KMS-11 (cell line): ENCODE results near the gene SMIM20.

Experiments used
- H2AFZ ChIP-seq: fragments of 200-600 bp; sonication (generic); 2 replicates; pipeline ENCODE4 v1.6.1; 2016; ENCODE audit warnings: antibody characterized with exemption, mixed run types, low read depth
- H3K27ac ChIP-seq: fragments of 200-600 bp; sonication (generic); 2 replicates; pipeline ENCODE4 v1.6.1; 2016; ENCODE audit warnings: mild to moderate bottlenecking, mixed run types
- H3K27me3 ChIP-seq: fragments of 200-600 bp; sonication (generic); 2 replicates; pipeline ENCODE4 v1.6.1; 2017; ENCODE audit warnings: mild to moderate bottlenecking, low read depth, mixed run types, moderate library complexity; ENCODE audit not compliant: insufficient read depth
- H3K36me3 ChIP-seq: fragments of 200-600 bp; sonication (generic); 2 replicates; pipeline ENCODE4 v1.6.1; 2017; ENCODE audit warnings: mild to moderate bottlenecking, mixed run types; ENCODE audit not compliant: insufficient read depth
- H3K4me1 ChIP-seq: fragments of 200-600 bp; sonication (generic); 2 replicates; pipeline ENCODE4 v1.6.1; 2016; ENCODE audit warnings: mild to moderate bottlenecking, low read depth, mixed run types; ENCODE audit not compliant: poor library complexity, severe bottlenecking
- H3K4me2 ChIP-seq: fragments of 200-600 bp; sonication (generic); 2 replicates; pipeline ENCODE4 v1.7.0; 2016; ENCODE audit warnings: mild to moderate bottlenecking, mixed run types
- H3K4me3 ChIP-seq: fragments of 200-600 bp; sonication (generic); IDR thresholded peaks from 2 replicates; pipeline ENCODE4 v1.6.1; 2017; ENCODE audit warnings: low read depth, low read length, mixed read lengths; ENCODE audit not compliant: insufficient read depth
- H3K79me2 ChIP-seq: fragments of 200-600 bp; sonication (generic); 2 replicates; pipeline ENCODE4 v1.6.1; 2016; ENCODE audit warnings: low read depth, mixed run types; ENCODE audit not compliant: insufficient read depth
- H3K9ac ChIP-seq: fragments of 200-600 bp; sonication (generic); 2 replicates; pipeline ENCODE4 v1.6.1; 2016; ENCODE audit warnings: mild to moderate bottlenecking, mixed run types
- H4K20me1 ChIP-seq: fragments of 200-600 bp; sonication (generic); 2 replicates; pipeline ENCODE4 v1.6.1; 2016; ENCODE audit warnings: mild to moderate bottlenecking, mixed run types; ENCODE audit not compliant: insufficient read depth
- TF ChIP-seq, protein P1 (sequence below): fragments of 200-600 bp; sonication (generic); conservative IDR thresholded peaks from 2 replicates; pipeline ENCODE4 v1.6.1; 2017; ENCODE audit warnings: low read depth, mild to moderate bottlenecking, antibody characterized with exemption, low read length, moderate library complexity, mixed read lengths

SMIM20 gene

DNA sequence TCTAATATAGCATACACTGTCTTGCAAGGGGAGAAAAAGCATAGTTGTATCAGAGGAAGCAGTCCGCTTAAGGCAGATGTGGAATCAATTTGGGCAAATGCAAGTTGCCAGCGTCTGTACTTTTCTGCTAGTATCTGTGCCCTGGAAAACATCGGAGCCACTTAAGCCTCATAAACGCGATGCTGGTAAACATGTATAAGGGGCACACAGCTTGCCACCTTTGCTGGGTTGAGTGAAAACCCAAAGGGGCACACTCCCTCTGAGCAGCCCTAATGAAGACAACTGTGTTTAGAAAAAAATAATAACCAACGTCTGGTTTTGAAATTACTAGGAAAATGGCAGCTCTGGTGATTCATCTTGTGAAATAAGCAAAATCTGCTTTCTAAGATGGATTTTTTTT, 24.3 kb downstream of the SMIM20 start:
- H3K27me3 ChIP-seq, result no peaks in the 10 kb centered on the region
- H3K4me2 ChIP-seq, result no peak overlapping the region
- no peaks in the 10 kb centered on the region for H3K36me3 ChIP-seq
- H3K27ac ChIP-seq, result no peak overlapping the region
- TF ChIP-seq, protein P1, sequence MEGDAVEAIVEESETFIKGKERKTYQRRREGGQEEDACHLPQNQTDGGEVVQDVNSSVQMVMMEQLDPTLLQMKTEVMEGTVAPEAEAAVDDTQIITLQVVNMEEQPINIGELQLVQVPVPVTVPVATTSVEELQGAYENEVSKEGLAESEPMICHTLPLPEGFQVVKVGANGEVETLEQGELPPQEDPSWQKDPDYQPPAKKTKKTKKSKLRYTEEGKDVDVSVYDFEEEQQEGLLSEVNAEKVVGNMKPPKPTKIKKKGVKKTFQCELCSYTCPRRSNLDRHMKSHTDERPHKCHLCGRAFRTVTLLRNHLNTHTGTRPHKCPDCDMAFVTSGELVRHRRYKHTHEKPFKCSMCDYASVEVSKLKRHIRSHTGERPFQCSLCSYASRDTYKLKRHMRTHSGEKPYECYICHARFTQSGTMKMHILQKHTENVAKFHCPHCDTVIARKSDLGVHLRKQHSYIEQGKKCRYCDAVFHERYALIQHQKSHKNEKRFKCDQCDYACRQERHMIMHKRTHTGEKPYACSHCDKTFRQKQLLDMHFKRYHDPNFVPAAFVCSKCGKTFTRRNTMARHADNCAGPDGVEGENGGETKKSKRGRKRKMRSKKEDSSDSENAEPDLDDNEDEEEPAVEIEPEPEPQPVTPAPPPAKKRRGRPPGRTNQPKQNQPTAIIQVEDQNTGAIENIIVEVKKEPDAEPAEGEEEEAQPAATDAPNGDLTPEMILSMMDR, result no peak
- H4K20me1 ChIP-seq, result no peaks in the 10 kb centered on the region
- no peak overlapping the region for H3K9ac ChIP-seq
- H3K4me3 ChIP-seq, result no peak overlapping the region
- no peaks in the 10 kb centered on the region for H3K79me2 ChIP-seq
- no peak overlapping the region for H2AFZ ChIP-seq
- peaks cover 7% of the 10 kb centered on the region for H3K4me1 ChIP-seq

DNA sequence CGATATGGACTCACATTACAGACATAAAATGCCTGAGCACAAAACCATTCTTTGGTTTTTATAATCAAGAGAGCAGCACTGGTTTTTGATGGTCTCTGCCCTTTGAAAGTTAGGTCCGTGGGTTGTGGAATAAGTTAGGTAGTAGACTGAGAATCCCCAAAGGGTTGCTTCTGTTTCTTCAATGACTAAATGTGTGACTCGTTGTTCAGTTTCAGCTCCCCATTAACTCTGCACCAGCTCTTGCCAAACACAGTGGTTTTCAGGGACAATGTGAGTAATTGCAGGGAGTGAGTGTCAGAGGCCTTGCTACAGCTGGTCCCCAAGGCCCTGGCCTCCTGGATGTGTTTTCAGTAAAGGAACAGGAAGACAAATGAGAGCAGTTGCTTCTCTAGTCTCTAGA, 24.8 kb downstream of the SMIM20 start:
- Histone ChIP-seq H2AFZ (no peak overlapping the region), H4K20me1 (no peaks in the 10 kb centered on the region), H3K9ac (no peak overlapping the region), H3K36me3 (no peaks in the 10 kb centered on the region), H3K27ac (no peak overlapping the region), H3K4me3 (no peak overlapping the region), H3K4me2 (no peak overlapping the region), H3K4me1 (peaks cover 7% of the 10 kb centered on the region), H3K27me3 (no peaks in the 10 kb centered on the region), H3K79me2 (no peaks in the 10 kb centered on the region)
- TF ChIP-seq, protein P1, result no peak

DNA sequence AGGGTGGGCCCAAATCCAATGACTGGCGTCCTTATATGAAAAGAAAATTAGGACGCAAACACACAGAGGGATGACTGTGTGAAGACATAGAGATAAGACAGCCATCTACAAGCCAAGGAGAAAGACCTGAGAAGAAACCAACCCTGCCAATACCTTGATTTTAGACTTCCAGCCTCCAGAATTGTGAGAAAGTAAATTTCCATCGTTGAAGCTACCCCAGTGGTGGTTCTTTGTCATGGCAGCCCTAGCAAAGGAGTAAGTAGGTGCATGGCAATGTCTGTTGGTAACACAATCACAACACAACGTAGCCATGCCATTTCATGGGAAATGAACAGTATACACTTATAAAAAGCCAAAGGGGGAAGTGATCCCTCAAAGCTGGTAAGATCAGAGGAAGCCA, 25.3 kb downstream of the SMIM20 start:
- H3K4me1 ChIP-seq, result peaks cover 7% of the 10 kb centered on the region
- no peak overlapping the region for H3K9ac ChIP-seq
- no peak overlapping the region for H2AFZ ChIP-seq
- no peaks in the 10 kb centered on the region for H3K27me3 ChIP-seq
- no peaks in the 10 kb centered on the region for H4K20me1 ChIP-seq
- H3K4me2 ChIP-seq, result no peak overlapping the region
- no peaks in the 10 kb centered on the region for H3K79me2 ChIP-seq
- TF ChIP-seq, protein P1, result no peak
- no peak overlapping the region for H3K27ac ChIP-seq
- H3K36me3 ChIP-seq, result no peaks in the 10 kb centered on the region
- H3K4me3 ChIP-seq, result no peak overlapping the region

DNA sequence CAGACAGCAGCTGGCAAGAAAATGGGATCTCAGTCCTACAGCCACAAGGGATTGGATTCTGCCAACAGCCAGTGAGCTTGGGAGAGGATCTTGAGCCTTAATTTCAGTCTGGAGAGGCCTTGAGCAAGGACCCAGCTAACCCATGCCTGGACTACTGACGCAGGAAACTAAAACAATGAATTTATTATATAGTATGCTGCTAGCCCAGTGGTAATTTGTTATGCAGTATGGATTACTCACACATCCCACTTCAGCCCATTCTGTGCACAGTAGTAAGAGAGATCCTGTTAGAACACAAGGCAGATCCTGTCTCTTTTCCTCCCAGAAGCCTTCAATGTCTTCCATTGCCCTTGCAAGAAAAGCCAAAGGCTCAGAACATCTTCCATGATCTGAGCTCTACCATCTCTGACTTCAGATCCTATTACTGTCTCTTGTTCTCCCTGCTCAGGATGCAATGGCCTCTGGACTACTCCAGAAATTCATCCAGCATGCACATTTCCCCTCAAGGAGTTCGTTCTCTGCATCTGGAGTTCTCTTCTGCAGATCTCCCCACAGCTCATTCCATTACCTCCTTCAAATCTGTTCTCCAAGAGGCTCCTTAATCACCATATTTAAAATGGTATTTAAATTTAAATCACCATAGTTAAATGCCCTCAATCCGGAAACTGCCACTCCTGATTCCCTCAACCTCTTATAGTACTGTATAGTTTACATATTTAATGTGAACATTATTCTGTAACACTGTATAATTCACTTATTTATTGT, 27.6 kb downstream of the SMIM20 start:
- no peak overlapping the region for H2AFZ ChIP-seq
- peaks cover 7% of the 10 kb centered on the region for H3K4me1 ChIP-seq
- H3K27me3 ChIP-seq, result no peaks in the 10 kb centered on the region
- no peak overlapping the region for H3K27ac ChIP-seq
- TF ChIP-seq, protein P1, result no peak
- no peaks in the 10 kb centered on the region for H3K79me2 ChIP-seq
- no peak overlapping the region for H3K9ac ChIP-seq
- H3K4me2 ChIP-seq, result no peak overlapping the region
- H3K36me3 ChIP-seq, result no peaks in the 10 kb centered on the region
- no peak overlapping the region for H3K4me3 ChIP-seq
- no peaks in the 10 kb centered on the region for H4K20me1 ChIP-seq
